ENCODE data around the gene TMEM250.

DNA sequence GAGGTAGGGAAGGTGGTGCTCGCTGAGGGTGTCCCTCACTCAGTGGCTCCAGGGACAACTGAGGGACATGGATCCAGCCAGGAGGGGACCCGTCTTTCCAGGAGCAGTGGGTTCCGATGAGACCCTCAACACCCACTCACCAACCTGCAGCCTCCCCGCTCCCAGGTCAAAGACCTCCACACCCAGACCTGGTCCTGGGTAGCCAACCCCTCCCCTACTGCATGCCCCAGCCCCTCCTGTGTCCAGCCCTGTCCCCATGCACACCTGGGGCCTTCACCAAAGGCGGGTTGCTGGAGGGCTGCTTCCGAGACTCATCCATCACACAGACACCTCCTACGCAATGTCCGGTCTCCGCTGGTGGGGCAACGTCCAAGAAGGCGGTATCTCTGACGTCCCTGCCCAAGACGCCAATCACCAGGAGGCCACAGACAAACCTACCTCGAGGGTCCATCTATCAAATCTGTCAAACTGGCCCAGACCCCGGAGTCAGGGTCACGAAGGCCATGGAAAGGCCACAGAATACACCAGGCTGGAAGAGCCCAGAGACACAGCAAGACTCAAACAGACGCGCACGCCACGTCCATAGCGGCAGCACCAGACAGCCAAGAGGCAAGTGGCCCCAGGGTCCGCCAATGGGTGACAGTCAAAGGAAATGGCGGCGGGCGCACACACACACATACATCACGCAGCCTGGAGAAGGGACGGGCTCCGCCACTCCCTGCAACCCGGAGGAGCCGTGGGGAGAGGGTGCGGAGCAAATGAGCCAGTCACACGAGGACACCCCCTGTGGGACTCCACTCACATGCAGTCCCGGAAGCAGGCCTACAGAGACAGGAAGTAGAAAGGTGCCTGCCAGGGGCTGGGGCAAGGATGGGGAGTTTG, 34.4 kb downstream of the TMEM250 start:
- TF ChIP-seq RAD21 (IDR thresholded peaks at IDR 0.05; ENCODE audit: low read depth) (no peak), USF1 (IDR thresholded peaks at IDR 0.05) (no peak), FOXM1 (IDR thresholded peaks at IDR 0.05; ENCODE audit: borderline replicate concordance, low read depth) (no peak), REST (IDR thresholded peaks at IDR 0.05; ENCODE audit: low read depth) (no peak), ZBTB7A (IDR thresholded peaks at IDR 0.05; ENCODE audit: low read depth) (no peak), TAF1 (IDR thresholded peaks at IDR 0.05; ENCODE audit: low read depth) (no peak), CEBPB (IDR thresholded peaks at IDR 0.05) (no peak), EGR1 (IDR thresholded peaks at IDR 0.05) (no peak), TEAD4 (IDR thresholded peaks at IDR 0.05) (no peak), YY1 (IDR thresholded peaks at IDR 0.05; ENCODE audit: low read depth) (no peak), EP300 (IDR thresholded peaks at IDR 0.05; ENCODE audit: borderline replicate concordance) (no peak), NFIC (IDR thresholded peaks at IDR 0.05) (no peak), CREB1 (IDR thresholded peaks at IDR 0.05; ENCODE audit: low read depth) (no peak)
- TF ChIP-seq, protein P1, sequence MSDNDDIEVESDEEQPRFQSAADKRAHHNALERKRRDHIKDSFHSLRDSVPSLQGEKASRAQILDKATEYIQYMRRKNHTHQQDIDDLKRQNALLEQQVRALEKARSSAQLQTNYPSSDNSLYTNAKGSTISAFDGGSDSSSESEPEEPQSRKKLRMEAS (IDR thresholded peaks at IDR 0.05) = no peak
